Cortex of kidney (tissue), 1 donor: ENCODE data around the gene TREML1.

Source experiments
- DNase-seq: peaks from one replicate; lab custom pipeline; 2025; lab: John Stamatoyannopoulos, UW

Gene TREML1

DNA sequence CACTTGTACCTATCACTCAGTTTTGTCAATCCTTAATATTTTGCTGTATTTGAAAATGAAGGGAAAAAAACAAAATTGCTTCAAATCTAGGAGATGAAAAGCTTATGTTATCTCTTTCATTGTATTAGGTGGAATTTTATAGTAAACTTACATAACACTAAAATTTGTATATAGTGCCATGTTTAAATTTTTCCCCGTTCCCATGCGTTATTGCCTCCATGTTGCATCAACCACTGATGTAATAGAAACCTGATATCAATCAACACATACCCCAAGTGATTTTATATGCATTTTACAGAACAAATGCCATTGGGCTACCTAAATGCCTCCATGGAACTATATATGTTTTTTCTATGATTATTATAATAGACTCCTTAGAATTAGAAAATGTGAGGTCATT is 23.5 kb upstream of the TREML1 start:
- DNase-seq, result no peak

GRCh38 chr6:41177287-41177686 is 23.1 kb upstream of the TREML1 start:
- DNase-seq, result no peak

DNA sequence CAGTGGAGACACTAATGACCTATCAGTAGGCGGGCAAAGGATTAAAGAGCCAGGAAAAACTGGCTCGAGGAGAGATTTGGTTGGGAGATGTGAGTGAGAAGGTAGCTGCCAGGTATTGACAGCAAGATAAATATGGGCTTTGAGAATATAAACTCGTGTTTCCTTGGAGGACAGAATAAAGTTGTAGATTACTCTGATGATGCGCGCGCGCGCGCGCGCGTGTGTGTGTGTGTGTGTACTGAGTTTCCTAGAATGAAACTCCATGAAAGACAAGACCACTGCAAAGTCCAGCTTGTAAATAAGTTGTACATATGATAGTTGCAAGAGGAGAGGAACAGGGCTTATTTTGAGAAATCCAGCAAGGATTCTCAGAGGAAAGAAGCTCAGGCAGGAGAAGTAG is 22.0 kb upstream of the TREML1 start:
- DNase-seq, result no peak

GRCh38 chr6:41175084-41175483 is 20.9 kb upstream of the TREML1 start:
- no peak for DNase-seq

DNA sequence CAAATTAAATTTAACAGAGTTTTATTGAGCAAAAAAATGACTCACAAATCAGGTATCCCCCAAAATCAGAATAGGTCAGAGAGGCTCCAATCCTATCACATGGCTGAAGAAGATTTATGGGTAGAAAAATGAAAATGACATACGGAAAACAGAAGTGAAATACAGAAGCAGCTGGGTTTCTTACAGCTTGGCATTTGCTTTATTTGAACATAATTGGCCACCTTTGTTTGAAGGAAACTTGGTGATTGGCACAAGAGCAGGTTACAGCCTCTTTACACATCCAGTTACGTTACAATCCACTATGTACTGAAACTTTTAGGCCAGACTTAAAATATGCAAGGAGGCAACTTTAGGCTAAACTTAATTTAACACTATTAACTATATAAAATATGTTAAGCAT is 20.5 kb upstream of the TREML1 start:
- no peak for DNase-seq

DNA sequence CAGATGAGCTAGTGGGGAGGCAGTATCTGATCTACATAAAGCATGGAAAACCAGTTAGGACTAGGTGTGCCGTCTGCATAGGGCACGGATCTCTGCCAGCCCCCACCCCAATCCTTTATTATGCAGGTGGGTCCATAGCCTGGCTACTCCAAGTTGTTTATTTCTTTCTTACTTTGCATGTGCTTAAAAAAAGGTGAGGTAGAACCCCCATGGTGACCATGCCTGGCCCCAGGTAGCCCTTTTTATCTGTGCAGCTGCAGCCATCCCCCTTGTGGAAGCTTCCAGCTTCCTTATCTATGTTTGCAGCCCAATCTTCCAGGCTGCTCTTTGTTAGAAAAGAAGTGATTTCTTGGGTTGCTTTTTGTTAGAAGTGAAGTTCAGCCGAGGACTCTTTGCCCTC is 17.8 kb upstream of the TREML1 start:
- DNase-seq, result no peak

DNA sequence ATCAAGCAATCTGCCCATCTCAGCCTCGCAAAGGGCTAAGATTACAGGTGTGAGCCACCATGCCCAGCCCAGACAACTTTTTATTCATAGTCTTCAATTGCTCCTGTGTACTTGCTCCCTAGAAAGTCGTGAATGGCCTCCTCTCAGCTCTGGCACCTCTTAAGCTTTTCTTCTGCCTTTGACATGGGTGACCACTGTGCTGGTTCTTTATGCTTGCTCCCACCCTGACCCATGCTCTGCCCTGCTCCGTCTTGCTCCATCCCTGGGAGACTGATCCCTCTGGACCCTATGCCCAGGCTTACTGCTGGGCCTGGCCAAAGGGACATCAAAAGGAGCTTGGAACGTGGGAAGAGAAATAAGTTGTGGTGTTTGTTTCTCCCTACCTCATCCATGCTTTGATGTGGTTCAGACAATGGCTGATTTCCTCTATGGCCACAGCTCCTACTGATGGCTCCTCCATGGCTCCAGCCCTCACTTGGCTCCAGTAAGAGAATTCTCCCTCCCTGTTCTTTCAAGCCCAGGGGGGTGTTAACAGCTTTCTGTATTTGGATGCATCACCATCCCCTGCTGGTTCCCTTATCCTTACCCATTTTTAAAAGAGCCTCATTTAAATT is 16.5 kb upstream of the TREML1 start:
- DNase-seq, result no peak

- no peak for DNase-seq
Measured at GRCh38 chr6:41167173-41167963, 13.2 kb upstream of the TREML1 start.

DNA sequence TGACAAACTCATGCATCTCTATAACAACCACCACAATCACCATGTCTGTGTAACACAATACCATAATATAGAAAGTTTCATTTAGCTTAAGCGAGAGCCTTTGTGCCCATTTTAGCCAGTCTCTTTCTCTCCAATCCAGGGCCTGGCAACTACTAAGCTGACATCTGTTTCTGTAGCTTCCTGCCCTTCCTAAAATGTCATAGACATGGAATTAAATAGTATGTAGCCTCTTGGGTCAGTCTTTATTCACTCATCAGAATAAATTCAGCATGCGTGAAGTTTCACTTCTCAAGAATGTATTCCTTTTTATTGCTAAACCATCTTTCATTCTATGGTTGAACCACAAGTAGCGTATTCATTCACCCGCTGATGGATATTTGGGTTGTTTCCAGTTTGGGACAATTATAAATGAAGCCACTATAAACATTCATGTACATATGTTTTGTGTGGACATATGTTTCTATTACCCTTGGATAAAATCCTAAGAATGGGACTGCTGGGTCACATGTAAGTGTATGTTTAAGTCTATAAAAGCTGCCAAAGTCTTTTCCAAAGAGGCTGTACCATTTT is 10.5 kb upstream of the TREML1 start:
- no peak for DNase-seq

DNA sequence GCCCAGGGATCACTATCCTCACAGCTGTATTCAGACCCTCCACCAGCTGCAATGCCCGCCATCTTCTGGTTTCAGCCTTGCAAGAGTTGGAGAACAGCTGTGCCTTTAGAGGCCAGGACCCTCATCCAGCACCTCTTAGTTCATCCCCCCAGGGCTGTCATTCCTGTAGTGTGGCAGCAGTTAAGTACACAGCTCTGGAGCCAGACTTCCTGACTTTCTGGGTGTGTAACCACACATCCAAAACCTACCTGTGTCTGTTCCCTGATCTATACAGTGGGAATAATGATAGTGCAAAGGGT is 9.2 kb upstream of the TREML1 start:
- no peak for DNase-seq

DNA sequence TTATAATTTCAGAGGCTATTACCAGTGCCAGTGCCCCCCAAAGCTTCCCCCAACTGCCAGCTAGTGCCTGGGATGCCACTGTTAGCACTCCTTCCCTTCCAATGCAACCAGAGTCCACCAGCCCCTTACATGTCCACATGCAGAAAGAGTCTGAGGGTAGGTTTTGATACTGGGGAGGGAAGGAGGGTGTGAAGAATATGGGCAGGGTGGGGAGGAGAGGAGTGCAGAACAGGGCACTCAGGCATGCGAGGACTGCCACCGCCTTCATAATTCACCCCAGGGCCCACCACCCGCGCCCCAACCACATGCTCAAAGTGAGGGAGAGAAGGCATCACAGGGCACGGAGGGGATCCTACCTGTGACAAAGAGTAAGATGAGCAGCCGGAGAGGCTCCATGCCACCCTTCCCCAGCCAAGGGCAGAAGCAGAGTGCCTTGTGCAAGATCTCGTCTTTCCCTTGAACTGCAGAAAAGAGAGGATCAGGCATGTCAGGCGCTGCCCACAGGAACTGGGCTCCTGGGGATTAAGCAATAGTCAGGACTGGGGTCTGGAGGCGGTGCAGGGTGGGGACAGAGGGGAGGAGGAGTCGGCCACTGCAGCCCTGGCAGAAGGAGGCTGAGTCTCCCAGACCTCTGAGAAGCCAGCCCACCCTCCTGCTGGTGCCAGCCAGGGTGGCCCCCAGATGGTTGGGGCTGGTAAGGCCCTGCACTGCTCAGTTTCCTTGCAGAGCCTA is 8.7 kb upstream of the TREML1 start, which contains the start of gene TREM2:
Gene TREM2, minus strand, starts transcription at position 430 of the 732 bp plus-strand sequence. Its CDS starts 34 bp downstream, at position 396.
- DNase-seq, result no peak

DNA sequence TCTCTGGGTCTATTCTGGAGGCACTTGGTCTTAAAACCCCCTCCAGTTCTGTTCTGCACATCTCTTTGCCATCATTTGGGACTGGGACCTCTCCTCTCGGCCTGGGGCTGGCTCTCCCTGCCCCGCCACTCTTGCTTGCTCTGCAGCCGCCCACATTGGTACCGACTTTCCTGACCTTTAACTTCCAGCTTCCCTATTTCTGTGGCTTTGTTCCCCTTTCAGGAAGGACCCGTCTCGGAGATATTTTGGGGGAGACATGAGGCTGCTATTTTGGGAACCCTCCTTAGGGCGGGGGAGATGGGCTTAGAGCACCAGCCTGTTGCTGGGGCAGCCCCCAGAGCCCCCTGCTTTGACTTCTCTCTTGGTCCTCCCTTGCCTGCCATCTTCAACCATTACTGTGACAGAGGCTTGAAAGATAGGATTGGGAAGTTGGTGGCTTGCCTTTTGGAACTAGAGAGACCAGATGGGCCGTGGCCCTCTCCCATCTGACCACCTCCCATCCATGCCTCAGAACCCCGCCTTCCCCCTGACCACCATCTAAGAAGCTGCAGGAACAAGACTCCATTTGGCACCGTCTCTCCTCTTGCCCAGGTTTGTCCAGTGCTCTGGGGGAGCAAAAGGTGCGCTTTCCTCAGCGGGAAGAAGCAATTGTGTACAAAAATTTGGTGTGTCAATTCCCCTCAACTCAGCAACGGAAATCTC is 7.9 kb upstream of the TREML1 start:
- no peak for DNase-seq

DNA sequence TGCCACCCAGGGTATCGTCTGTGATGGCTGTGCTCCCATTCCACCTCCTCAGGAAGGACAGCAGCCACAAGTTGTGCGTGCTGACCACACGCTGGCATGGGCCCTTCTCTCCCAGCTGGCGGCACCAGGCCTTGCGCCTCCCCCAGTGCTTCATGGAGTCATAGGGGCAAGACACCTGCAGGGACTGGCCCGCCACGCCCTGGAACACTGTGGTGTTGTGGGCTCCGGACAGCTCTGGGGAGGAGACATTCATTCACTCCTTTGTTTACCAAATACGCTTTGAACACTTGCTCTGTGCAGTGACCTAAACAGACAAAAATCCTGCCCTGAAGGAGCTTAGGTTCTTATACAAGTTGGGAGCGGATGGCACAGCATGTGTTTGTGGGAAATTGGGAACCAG is 7.2 kb upstream of the TREML1 start:
- no peak for DNase-seq

DNA sequence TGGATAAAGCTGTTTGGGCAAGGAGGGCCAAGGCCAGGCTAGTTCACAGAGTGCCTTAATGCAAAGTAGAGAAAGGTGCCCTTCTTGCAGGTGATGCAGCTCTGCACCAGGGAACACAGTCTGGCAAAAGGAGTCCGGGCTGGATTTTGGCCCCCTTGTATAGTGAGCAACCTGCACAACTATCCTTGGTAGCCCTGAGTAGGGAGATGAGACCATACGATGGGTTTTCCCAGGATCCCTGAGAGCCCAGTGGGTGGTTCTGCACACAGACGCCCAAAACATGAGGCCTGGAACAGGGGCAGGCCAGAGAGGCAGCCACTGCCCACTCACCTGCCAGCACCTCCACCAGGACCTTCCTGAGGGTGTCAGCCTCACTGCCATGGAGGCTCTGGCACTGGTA is 6.8 kb upstream of the TREML1 start:
- no peak for DNase-seq

DNA sequence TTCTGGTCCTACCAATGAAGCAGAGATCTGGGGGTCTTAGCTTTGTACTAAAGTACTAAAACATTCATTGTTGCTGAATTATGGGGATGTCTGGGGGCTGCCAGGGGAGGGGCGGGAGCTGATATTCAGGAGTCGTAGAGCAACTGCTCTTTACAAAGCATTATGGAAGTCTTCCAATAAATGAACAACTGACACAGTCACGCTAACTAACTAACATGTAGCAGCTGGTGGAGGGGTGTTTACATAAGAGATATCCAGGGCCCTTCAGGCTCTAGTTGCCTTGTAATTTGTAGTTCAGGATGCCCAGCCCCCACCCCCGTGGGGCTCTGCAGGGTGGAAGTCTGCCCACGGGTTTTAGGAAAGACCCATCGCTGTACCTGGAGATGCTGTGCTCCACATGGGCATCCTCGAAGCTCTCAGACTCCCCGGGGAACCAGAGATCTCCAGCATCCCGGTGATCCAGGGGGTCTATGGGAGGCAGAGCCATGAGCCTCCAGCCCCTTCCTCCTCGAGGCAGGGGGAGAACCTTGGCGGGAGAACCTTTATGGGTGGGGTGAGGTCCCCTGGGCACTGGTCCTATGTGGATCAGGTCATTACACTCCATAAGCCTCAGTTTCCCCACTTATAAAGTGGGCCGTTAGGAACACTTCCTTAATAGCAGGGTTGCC is 5.4 kb upstream of the TREML1 start:
- DNase-seq, result no peak

DNA sequence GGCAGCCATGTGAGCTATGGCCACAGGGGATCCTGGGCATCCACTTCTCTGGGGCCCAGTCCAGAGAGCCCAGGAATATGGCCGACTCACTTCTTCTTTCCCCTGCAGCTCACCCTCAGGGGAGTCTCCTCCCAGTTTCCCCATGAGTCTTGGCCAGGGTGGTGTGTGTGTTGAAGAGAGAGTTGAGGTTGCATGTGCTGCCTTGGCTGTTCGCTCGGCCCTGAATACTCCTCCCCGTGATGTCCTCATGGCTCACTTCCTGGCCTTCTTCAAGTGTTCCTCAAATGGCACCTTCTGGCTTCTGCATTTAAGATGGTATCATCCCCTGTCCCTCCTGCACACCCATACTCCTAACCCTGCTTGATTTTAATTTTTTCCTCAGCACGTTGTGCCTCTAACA is 3.2 kb upstream of the TREML1 start:
- no peak for DNase-seq

DNA sequence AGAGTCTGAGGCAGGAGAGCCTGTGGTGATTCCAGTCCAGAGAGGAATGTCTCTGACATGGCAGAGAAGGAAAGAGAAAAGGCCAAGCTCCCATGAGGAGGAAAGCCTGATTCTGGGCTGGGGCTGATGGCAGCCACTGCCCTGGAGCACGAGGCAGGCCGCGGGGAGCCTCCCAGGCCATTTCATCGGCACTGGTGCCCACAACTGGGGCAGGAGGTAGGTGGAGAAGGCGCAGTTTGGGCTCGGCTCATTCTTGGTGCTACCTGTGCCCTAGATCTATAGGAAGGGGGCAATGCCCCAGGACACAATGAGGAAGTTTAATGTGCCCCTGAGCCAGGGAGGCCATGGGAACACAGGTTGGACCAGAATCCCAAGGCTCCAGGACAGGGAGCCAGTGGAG is 2.6 kb upstream of the TREML1 start:
- no peak for DNase-seq

DNA sequence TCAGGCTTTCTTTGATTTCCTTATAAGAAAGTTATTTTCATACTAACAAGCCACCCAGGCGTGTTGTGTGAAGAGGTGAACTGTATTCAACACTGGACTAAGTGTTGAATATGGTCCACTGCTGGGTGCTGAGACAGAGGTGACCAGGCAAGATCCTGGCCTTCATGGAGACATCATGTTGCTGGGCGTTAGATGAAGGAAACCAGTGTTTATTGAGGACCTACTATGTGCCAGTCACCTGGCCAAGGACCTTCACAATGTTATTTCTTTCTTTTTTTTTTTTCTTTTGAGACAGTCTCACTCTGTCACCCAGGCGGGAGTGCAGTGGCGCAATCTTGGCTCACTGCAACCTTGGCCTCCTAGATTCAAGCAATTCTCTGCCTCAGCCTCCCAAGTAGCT is 1.9 kb upstream of the TREML1 start:
- no peak for DNase-seq

DNA sequence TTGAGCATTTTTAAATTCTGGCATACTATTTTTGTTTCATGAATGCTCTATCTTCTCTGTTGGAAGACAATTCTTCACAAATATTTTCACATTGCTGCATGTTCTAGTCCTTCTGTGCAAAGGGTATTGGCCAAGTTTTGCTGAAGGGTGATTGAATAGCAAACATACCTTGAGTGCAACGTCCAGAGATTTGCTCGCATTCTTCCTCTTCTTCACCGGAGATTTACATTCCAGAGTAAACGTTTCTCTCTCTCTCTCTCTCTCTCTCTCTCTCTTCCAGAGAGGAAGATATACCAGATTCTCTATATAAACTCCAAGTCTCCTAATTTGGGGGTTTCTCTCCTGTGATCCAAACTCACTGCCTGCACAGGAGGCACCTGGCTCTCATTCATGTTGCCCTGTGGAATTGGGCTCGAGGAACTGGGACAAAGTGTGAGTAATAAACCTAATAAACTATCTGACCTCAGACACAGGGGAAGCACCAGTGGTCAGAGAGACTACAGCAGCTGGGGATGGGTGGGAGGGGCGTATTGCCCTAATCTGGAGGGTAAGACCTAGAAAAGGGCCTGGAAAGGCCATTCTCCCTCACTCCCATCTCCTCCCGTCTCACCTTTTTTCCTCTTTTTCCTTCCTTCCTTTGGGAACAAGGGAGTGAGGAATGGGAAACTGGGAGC is 1.1 kb upstream of the TREML1 start:
- DNase-seq, result no peak

- DNase-seq, result no peak
Measured at GRCh38 chr6:41153451-41153850, 696 bp downstream of the TREML1 start.

DNA sequence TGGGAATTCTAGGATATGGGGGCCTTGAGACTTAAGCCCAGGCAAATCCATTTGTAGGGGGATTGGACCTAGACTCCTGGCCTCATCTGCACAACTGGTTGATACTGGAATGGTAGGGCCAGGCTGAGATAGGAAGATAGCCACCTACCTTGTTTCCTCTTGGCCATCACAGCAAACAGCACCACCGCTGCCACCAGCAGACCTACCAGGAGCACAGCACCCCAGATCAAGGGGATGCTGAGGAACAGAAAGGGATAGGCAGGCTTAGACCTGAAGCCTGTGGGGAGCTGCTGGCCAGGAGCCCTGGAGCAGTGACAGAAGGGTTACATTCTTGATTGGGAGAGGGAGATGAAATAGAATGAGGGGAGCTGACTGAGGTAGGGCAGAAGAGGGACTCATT is 3.5 kb downstream of the TREML1 start:
- no peak for DNase-seq
